DOHH2 (cell line): ENCODE measurements around the gene AP1B1.

Experiments
- H3F3A ChIP-seq: fragments of 200-600 bp; sonication (generic), shearing (Covaris generic); 2 replicates; pipeline ENCODE4 v1.6.0; 2016; ENCODE audit warnings: antibody characterized with exemption, mild to moderate bottlenecking; ENCODE audit not compliant: control insufficient read depth, insufficient read depth
- H3K27ac ChIP-seq: fragments of 200-600 bp; sonication (generic); 2 replicates; pipeline ENCODE4 v1.5.1; 2014; ENCODE audit warnings: low read depth, mild to moderate bottlenecking, low read length, moderate library complexity
- H3K27me3 ChIP-seq: fragments of 200-600 bp; sonication (generic); 2 replicates; pipeline ENCODE4 v1.6.1; 2014; ENCODE audit warnings: mild to moderate bottlenecking, low read length, mixed read lengths; ENCODE audit not compliant: control insufficient read depth
- H3K36me3 ChIP-seq: fragments of 200-600 bp; sonication (generic); 2 replicates; pipeline ENCODE4 v1.6.1; 2014; ENCODE audit warnings: mild to moderate bottlenecking, low read length, moderate library complexity, mixed read lengths; ENCODE audit not compliant: control insufficient read depth
- H3K4me1 ChIP-seq: fragments of 200-600 bp; sonication (generic); 2 replicates; pipeline ENCODE4 v1.6.1; 2014; ENCODE audit warnings: mild to moderate bottlenecking, low read length, mixed read lengths; ENCODE audit not compliant: control insufficient read depth
- H3K4me2 ChIP-seq: fragments of 200-600 bp; sonication (generic); 2 replicates; pipeline ENCODE4 v1.6.0; 2014; ENCODE audit warnings: mild to moderate bottlenecking, low read length, moderate library complexity
- H3K4me3 ChIP-seq: fragments of 200-600 bp; sonication (generic); 2 replicates; pipeline ENCODE4 v1.5.1; 2014; ENCODE audit warnings: mild to moderate bottlenecking, low read length, mixed read lengths
- H3K79me2 ChIP-seq: fragments of 200-600 bp; sonication (generic); 2 replicates; pipeline ENCODE4 v1.6.1; 2014; ENCODE audit warnings: mild to moderate bottlenecking, low read length, mixed read lengths; ENCODE audit not compliant: control insufficient read depth
- H3K9me2 ChIP-seq: fragments of 200-600 bp; sonication (generic); replicated peaks from 2 replicates; pipeline ENCODE4 v1.6.1; 2014; ENCODE audit warnings: mild to moderate bottlenecking, low read length, mixed read lengths; ENCODE audit not compliant: control insufficient read depth
- H3K9me3 ChIP-seq: fragments of 200-600 bp; sonication (generic); 2 replicates; pipeline ENCODE4 v1.6.1; 2014; ENCODE audit warnings: antibody characterized with exemption, low read length, mixed read lengths; ENCODE audit not compliant: control insufficient read depth, insufficient read depth
- H4K20me1 ChIP-seq: fragments of 200-600 bp; sonication (generic); 2 replicates; pipeline ENCODE4 v1.6.0; 2014; ENCODE audit warnings: low read depth, mild to moderate bottlenecking, antibody characterized with exemption, low read length, moderate library complexity; ENCODE audit not compliant: control insufficient read depth, insufficient read depth
- CTCF ChIP-seq: fragments of 200-600 bp; sonication (generic); IDR thresholded peaks from one replicate; pipeline ENCODE4 v1.5.1; 2014; ENCODE audit warnings: antibody characterized with exemption, mild to moderate bottlenecking, low read depth, low read length; ENCODE audit not compliant: poor library complexity, severe bottlenecking
- EZH2phosphoT487 ChIP-seq: fragments of 200-600 bp; sonication (generic); IDR thresholded peaks from 2 replicates; pipeline ENCODE4 v1.6.1; 2017; ENCODE audit warnings: borderline replicate concordance, mild to moderate bottlenecking, antibody characterized with exemption, low read length, moderate library complexity, mixed read lengths

Gene AP1B1

DNA sequence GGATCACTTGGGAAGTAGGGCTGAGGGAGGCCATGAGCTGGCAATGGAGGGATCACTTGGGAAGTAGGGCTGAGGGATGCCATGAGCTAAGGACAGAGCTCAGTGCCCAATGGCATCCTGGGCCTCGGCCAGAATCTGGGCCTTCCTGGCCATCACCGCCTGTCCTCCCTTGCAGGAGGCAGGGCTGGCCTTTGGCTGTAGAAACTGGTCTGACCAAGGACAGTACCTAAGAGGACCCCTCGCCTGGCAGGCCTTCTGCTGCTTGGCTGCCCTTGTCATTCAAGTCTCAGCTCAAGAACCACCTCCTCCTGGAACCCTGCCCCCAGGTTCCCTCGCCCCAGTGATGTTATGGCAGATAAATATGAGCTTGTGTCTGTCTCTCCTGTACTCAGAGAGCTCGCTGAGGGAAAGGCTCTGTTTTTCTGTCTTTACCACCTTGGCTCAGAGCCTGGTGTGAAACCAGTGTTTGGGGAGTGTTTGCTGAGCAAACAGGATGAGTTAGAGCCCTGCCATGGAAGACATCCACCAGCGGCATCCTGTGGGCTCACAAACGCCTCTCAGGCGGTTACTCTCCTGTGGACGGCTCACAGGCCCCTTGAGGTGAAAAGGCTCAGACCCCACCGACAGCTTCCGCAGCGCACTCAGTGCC is 53.5 kb downstream of the AP1B1 start:
- H3K4me2 ChIP-seq = no peak overlapping the region

GRCh38 chr22:29334148-29334547 is 54.2 kb downstream of the AP1B1 start:
- no peak overlapping the region for H3K4me3 ChIP-seq
- no peaks in the 10 kb centered on the region for H4K20me1 ChIP-seq
- H3K79me2 ChIP-seq = no peaks in the 10 kb centered on the region
- no peaks in the 10 kb centered on the region for H3K9me3 ChIP-seq
- no peaks in the 10 kb centered on the region for H3K9me2 ChIP-seq
- no peaks in the 10 kb centered on the region for H3K27me3 ChIP-seq
- H3K36me3 ChIP-seq = peaks cover 87% of the 10 kb centered on the region
- H3F3A ChIP-seq = no peaks in the 10 kb centered on the region
- no peak for TF ChIP-seq CTCF
- no peak for TF ChIP-seq EZH2phosphoT487
- no peak overlapping the region for H3K4me2 ChIP-seq
- H3K4me1 ChIP-seq = no peaks in the 10 kb centered on the region
- H3K27ac ChIP-seq = no peak overlapping the region

More for the DNA sequence above, 53.5 kb downstream of the AP1B1 start:
- H4K20me1 ChIP-seq = no peaks in the 10 kb centered on the region
- H3F3A ChIP-seq = no peaks in the 10 kb centered on the region
- no peak overlapping the region for H3K4me3 ChIP-seq
- H3K9me3 ChIP-seq = no peaks in the 10 kb centered on the region
- peaks cover 86% of the 10 kb centered on the region for H3K36me3 ChIP-seq
- no peak overlapping the region for H3K27ac ChIP-seq
- TF ChIP-seq EZH2phosphoT487 (no peak), CTCF (no peak)
- H3K27me3 ChIP-seq = no peaks in the 10 kb centered on the region
- H3K4me1 ChIP-seq = no peaks in the 10 kb centered on the region
- no peaks in the 10 kb centered on the region for H3K79me2 ChIP-seq
- H3K9me2 ChIP-seq = no peaks in the 10 kb centered on the region

GRCh38 chr22:29332886-29333496 is 55.4 kb downstream of the AP1B1 start:
- TF ChIP-seq CTCF = no peak
- no peak for TF ChIP-seq EZH2phosphoT487
- Histone ChIP-seq H3K4me2 (no peak overlapping the region), H3K36me3 (peaks cover 86% of the 10 kb centered on the region)

More at GRCh38 chr22:29332886-29333496, 55.4 kb downstream of the AP1B1 start:
- H3K9me2 ChIP-seq = no peaks in the 10 kb centered on the region
- H3F3A ChIP-seq = no peaks in the 10 kb centered on the region
- no peaks in the 10 kb centered on the region for H4K20me1 ChIP-seq
- no peak overlapping the region for H3K27ac ChIP-seq
- H3K79me2 ChIP-seq = no peaks in the 10 kb centered on the region
- H3K4me1 ChIP-seq = no peaks in the 10 kb centered on the region
- no peak overlapping the region for H3K4me3 ChIP-seq
- no peaks in the 10 kb centered on the region for H3K27me3 ChIP-seq
- H3K9me3 ChIP-seq = no peaks in the 10 kb centered on the region
